ENCODE data around the gene NPPA. TPM values are rescaled to one million over a fixed set of nuclear protein-coding genes. Genes with fewer than 3 reads are reported as not detected.
A peak's percentile ranks its signal among the peaks of the same experiment; 100 is the strongest.

Gene NPPA
- total and polyA plus RNA-seq, 3 donors from 2014 or later = not detected

DNA sequence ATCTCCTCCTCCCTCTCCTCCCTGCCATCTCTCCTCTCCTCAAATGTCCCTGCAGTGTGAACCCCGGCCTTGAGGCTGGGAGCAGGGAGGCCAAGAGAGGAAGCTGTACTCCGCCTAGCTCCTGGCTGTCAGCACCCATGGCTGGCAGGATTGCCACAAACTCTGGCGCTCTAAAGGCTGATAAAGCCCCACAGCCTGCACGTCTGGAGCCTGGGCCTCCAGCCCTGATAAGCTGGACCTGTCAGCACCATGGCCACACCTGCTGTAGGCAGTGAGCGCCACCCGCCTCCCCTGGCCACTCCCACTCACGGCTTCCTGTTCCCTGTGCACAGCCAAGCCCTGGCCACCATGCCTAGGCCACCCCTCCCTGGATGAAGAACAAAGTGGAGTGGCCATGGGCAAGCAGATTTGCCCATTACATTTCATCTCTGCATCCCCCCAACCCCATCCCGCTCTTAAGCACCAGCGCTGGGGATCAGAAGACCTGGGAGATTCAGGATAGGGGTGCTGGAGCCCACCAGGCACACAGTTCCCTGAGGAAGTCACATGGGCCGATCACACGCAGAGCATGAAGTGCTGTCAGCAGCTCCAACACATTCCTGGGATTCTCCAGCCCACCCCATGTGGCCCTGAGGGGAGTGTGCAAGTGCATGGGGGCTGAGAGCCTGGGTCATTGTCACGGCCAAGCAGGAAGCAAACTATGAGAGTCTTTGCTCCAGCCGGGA, 35.4 kb upstream of the NPPA start:
- Histone ChIP-seq H3K4me1 (peaks cover 4% of the 10 kb centered on the region), H3K9me3 (no peaks in the 10 kb centered on the region), H3K4me3 (no peak overlapping the region), H3K27ac (no peak overlapping the region), H3K27me3 (no peaks in the 10 kb centered on the region), H3K36me3 (ENCODE audit: low read depth, missing control alignments) (no peaks in the 10 kb centered on the region)
- peak; percentile 27 for DNase-seq
- intact Hi-C loops (cut with DNase I; ENCODE audit: low total_unique reads) = no loop called here
- WGBS, 2 donors = 51 to 55% methylated on average over 12 to 13 of the region's 13 CpGs
- TF ChIP-seq CTCF (IDR thresholded peaks at IDR 0.05) = no peak
- TF ChIP-seq POLR2A (IDR thresholded peaks at IDR 0.05) = no peak

DNA sequence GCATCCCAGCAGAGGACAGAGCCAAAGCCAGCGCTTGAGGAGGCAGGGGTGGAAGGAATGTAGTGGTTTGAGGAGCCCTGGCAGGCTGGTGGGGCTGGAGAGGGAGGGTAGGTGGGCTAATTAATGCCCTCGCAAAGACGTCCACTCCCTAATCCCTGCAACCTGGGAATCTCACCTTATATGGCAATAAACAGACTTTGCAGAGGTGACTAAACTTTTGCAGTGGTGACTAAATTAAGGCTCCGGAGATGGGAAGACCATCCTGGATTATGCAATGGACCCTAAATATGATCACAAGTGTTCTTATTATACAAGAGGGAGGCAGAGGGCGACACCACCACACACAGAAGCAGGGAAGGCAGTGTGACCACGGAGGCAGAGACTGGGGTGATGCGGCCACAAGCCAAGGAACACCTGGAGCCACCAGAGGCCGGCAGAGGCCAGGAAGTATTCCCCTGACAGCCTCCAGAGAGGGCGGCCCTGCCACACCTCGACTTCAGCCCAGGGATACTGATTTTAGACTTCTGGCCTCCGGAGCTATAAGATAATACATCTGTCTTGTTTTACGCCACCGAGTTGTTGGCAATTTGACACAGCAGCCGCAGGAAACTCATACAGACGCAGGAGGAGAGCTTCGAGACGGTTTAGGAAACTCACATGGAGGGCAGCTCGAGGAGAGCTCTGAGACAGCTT, 34.3 kb upstream of the NPPA start:
- Histone ChIP-seq H3K4me3 (no peak overlapping the region), H3K27ac (no peak overlapping the region), H3K27me3 (no peaks in the 10 kb centered on the region), H3K9me3 (no peaks in the 10 kb centered on the region), H3K4me1 (peaks cover 4% of the 10 kb centered on the region), H3K36me3 (ENCODE audit: low read depth, missing control alignments) (no peaks in the 10 kb centered on the region)
- intact Hi-C loops (cut with DNase I; ENCODE audit: low total_unique reads) = no loop called here
- 86 to 92% methylated on average over 18 of the region's 18 CpGs for WGBS, 2 donors
- no peak for DNase-seq
- TF ChIP-seq CTCF (IDR thresholded peaks at IDR 0.05) = no peak
- TF ChIP-seq POLR2A (IDR thresholded peaks at IDR 0.05) = no peak

GRCh38 chr1:11880911-11881748, 33.5 kb upstream of the NPPA start:
- Histone ChIP-seq H3K36me3 (ENCODE audit: low read depth, missing control alignments) (no peaks in the 10 kb centered on the region), H3K27me3 (no peaks in the 10 kb centered on the region), H3K4me3 (no peak overlapping the region), H3K9me3 (no peaks in the 10 kb centered on the region), H3K4me1 (peaks cover 4% of the 10 kb centered on the region), H3K27ac (no peak overlapping the region)
- intact Hi-C loops (cut with DNase I; ENCODE audit: low total_unique reads) = no loop called here
- no peak for DNase-seq
- TF ChIP-seq POLR2A (IDR thresholded peaks at IDR 0.05) = no peak
- no peak for TF ChIP-seq CTCF (IDR thresholded peaks at IDR 0.05)
- 69 to 71% methylated on average over 8 to 10 of the region's 10 CpGs for WGBS, 2 donors

DNA sequence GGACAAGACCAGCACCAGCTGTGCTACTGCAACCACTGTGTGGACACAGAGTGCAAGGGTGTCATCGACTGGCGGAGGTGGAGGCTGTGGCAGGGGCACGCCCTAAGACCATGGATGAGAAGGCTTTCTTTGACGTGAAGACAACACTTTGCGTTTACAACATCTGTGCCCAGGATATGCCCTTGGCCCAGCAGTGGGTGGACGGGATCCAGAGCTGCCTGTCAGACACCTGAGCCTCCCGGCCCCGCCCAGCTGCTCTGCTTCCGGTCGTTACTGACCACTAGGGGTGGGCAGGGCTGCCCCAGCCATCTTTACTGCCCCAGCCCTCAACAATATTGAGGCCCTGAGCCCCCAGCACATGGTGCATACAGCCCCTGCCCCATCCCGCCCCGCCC, 32.6 kb upstream of the NPPA start:
- no peak overlapping the region for H3K27ac ChIP-seq
- no peaks in the 10 kb centered on the region for H3K27me3 ChIP-seq
- H3K36me3 ChIP-seq (ENCODE audit: low read depth, missing control alignments) = no peaks in the 10 kb centered on the region
- intact Hi-C loops (cut with DNase I; ENCODE audit: low total_unique reads) = no loop called here
- DNase-seq = no peak
- no peak overlapping the region for H3K4me3 ChIP-seq
- WGBS, 2 donors = 80% methylated on average over 12 of the region's 12 CpGs; no CpG with 5 or more reads in 1 of the 2 donors
- TF ChIP-seq POLR2A (IDR thresholded peaks at IDR 0.05) = no peak
- no peak for TF ChIP-seq CTCF (IDR thresholded peaks at IDR 0.05)
- H3K9me3 ChIP-seq = no peaks in the 10 kb centered on the region
- H3K4me1 ChIP-seq = peaks cover 4% of the 10 kb centered on the region
